OCI-LY7 (cell line): ENCODE measurements around the gene MIOX. TPM values are rescaled to one million over a fixed set of nuclear protein-coding genes. Genes with fewer than 3 reads are reported as not detected.
A peak's percentile ranks its signal among the peaks of the same experiment; 100 is the strongest.

Source experiments
- BruUV-seq: library from RNA; stranded (reverse); fragments of 400-500 nt; replicated peaks from 2 replicates; lab custom pipeline; 2021; lab: Mats Ljungman, UMichigan
- CTCF ChIA-PET: fragments of 300-600 bp; sonication (Branson Sonifier 250); formaldehyde crosslinking; loops from one replicate; lab custom pipeline; 2022; ENCODE audit warnings: antibody characterized with exemption; ENCODE audit not compliant: unreplicated experiment; lab: Charles Lee
- POLR2A ChIA-PET: fragments of 300-600 bp; sonication (Branson Sonifier 250); formaldehyde crosslinking; loops from one replicate; lab custom pipeline; 2022; ENCODE audit warnings: antibody characterized with exemption; lab: Charles Lee
- DNase-seq: peaks from one replicate; pipeline ENCODE4 v3.0.0-alpha.2; 2015; ENCODE audit warnings: low spot score
- H2AFZ ChIP-seq: fragments of 200-600 bp; sonication (generic), shearing (Covaris generic); 2 replicates; pipeline ENCODE4 v1.6.1; 2014; ENCODE audit warnings: mild to moderate bottlenecking, antibody characterized with exemption, low read length, moderate library complexity
- H3K27ac ChIP-seq: fragments of 200-600 bp; sonication (generic); 2 replicates; pipeline ENCODE4 v1.5.1; 2014; ENCODE audit warnings: mixed run types, low read depth, mild to moderate bottlenecking, moderate library complexity, low read length, inconsistent platforms; ENCODE audit not compliant: poor library complexity, severe bottlenecking
- H3K36me3 ChIP-seq: fragments of 200-600 bp; sonication (generic); 2 replicates; pipeline ENCODE4 v1.6.1; 2014; ENCODE audit warnings: mild to moderate bottlenecking, antibody characterized with exemption, low read length, moderate library complexity, mixed read lengths; ENCODE audit not compliant: insufficient read depth
- H3K4me1 ChIP-seq: fragments of 200-600 bp; sonication (generic); 2 replicates; pipeline ENCODE4 v1.5.1; 2014; ENCODE audit warnings: mild to moderate bottlenecking, low read length; ENCODE audit not compliant: insufficient read depth, poor library complexity, severe bottlenecking
- H3K4me2 ChIP-seq: fragments of 200-600 bp; sonication (generic); 2 replicates; pipeline ENCODE4 v1.6.1; 2014; ENCODE audit warnings: mild to moderate bottlenecking, low read length
- H3K4me3 ChIP-seq: fragments of 200-600 bp; sonication (generic); 2 replicates; pipeline ENCODE4 v1.5.1; 2014; ENCODE audit warnings: mild to moderate bottlenecking, low read depth, low read length; ENCODE audit not compliant: poor library complexity, severe bottlenecking
- H3K79me2 ChIP-seq: fragments of 200-600 bp; sonication (generic); 2 replicates; pipeline ENCODE4 v1.6.1; 2016; ENCODE audit warnings: low read depth, mild to moderate bottlenecking, low read length, moderate library complexity, mixed read lengths; ENCODE audit not compliant: insufficient read depth
- H3K9me2 ChIP-seq: fragments of 200-600 bp; sonication (generic); 2 replicates; pipeline ENCODE4 v1.6.1; 2016; ENCODE audit warnings: mild to moderate bottlenecking, low read length, mixed read lengths; ENCODE audit not compliant: insufficient read depth
- H3K9me3 ChIP-seq: fragments of 200-600 bp; sonication (generic); 2 replicates; pipeline ENCODE4 v1.6.1; 2014; ENCODE audit warnings: mild to moderate bottlenecking, mixed run types, low read length, mixed read lengths
- H4K20me1 ChIP-seq: fragments of 200-600 bp; sonication (generic); 2 replicates; pipeline ENCODE4 v1.6.1; 2014; ENCODE audit warnings: mild to moderate bottlenecking, antibody characterized with exemption, low read length, moderate library complexity, mixed read lengths; ENCODE audit not compliant: insufficient read depth
- CTCF ChIP-seq: fragments of 200-600 bp; sonication (generic); conservative IDR thresholded peaks from 2 replicates; pipeline ENCODE4 v1.5.1; 2014; ENCODE audit warnings: mild to moderate bottlenecking, antibody characterized with exemption, low read length, moderate library complexity, mixed read lengths
- EZH2phosphoT487 ChIP-seq: fragments of 200-600 bp; sonication (generic); IDR thresholded peaks from 2 replicates; pipeline ENCODE4 v1.6.1; 2018; ENCODE audit warnings: low read depth, borderline replicate concordance, mild to moderate bottlenecking, mixed run types, antibody characterized with exemption, low read length, moderate library complexity, mixed read lengths
- intact Hi-C: fragments of 100-400 bp; cut with micrococcal nuclease; formaldehyde crosslinking; loops from one replicate; pipeline ENCODE4 v1.10.0; 2022; ENCODE audit not compliant: unreplicated experiment
- total RNA-seq, 2 experiments: library from RNA; depleted of rRNA in 1 of 2; stranded (reverse); fragments of >200 nt in 1 of 2; shearing (Covaris generic) in 1 of 2; gene quantifications; 2 replicates each; pipeline ENCODE4 v1.2.3, GENCODE V29; 2014 to 2022

Gene MIOX
- total RNA-seq, 2 experiments from 2014 or later = 0.53 TPM; not detected in 1

- Histone ChIP-seq H3K4me3 (no peak overlapping the region), H3K4me2 (peak overlapping the region; percentile 60), H3K9me2 (no peaks in the 10 kb centered on the region), H3K79me2 (no peaks in the 10 kb centered on the region), H3K4me1 (peaks cover 39% of the 10 kb centered on the region), H3K36me3 (peaks cover 88% of the 10 kb centered on the region), H2AFZ (no peak overlapping the region), H3K27ac (peak overlapping the region; percentile 72), H4K20me1 (no peaks in the 10 kb centered on the region), H3K9me3 (no peaks in the 10 kb centered on the region)
- no TSS peak for BruUV-seq
- peak; percentile 70 for DNase-seq
- ChIA-PET POLR2A (no interaction called here), CTCF (no interaction called here)
- intact Hi-C loops = no loop called here
- TF ChIP-seq CTCF (no peak), EZH2phosphoT487 (no peak)
Measured at GRCh38 chr22:50445071-50445879, 41.4 kb upstream of the MIOX start.

- no peak for DNase-seq
- ChIA-PET CTCF (no interaction called here), POLR2A (interaction anchor here (0.6 kb wide), 1 partner anchor 17 kb away, joined by 4 read pairs; no protein-coding TSS in a partner anchor)
- intact Hi-C loops = no loop called here
- no peak overlapping the region for H3K4me3 ChIP-seq
- no peak for TF ChIP-seq CTCF
- TF ChIP-seq EZH2phosphoT487 = no peak
- peaks cover 44% of the 10 kb centered on the region for H3K4me1 ChIP-seq
- peak overlapping the region; percentile 72 for H3K27ac ChIP-seq
- no peaks in the 10 kb centered on the region for H4K20me1 ChIP-seq
- no peaks in the 10 kb centered on the region for H3K9me3 ChIP-seq
- no peak overlapping the region for H2AFZ ChIP-seq
- H3K4me2 ChIP-seq = peak overlapping the region; percentile 60
- no TSS peak for BruUV-seq
- peaks cover 88% of the 10 kb centered on the region for H3K36me3 ChIP-seq
- H3K9me2 ChIP-seq = no peaks in the 10 kb centered on the region
- H3K79me2 ChIP-seq = peaks cover under 1% of the 10 kb centered on the region; the same call in 1 of the 2 replicates
Measured at GRCh38 chr22:50445880-50446707, 40.6 kb upstream of the MIOX start.
